Measurements from ENCODE around the gene UTP15.

Gene UTP15

DNA sequence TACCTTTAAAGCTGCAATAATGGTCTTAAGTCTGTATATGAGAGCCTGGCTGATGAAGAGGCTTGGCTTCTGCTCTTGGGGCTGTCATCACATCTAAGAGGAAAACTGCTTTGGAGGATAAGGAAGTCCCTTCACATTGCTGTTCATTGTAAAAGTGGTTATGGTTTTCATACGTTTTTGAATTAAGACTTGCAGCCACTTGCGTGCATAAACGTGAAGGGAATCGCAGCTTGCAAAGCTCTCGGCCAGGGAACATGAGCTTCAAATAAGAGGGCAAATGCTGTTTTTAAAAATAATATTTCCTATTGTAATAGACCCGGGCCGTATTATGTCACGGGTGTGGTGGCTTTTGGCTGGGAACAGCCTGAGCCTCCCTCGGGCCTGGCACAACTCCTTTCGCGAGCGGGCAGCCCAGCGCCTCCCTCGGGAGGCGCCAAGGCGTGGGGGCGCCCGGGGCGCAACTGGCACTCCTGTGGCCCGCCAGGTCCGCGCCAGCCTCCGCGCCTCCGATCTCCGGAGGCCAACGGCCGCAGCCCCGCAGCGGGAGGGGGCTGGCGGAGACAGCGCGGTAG is 59.9 kb downstream of the UTP15 start:
- no peak for DNase-seq

DNA sequence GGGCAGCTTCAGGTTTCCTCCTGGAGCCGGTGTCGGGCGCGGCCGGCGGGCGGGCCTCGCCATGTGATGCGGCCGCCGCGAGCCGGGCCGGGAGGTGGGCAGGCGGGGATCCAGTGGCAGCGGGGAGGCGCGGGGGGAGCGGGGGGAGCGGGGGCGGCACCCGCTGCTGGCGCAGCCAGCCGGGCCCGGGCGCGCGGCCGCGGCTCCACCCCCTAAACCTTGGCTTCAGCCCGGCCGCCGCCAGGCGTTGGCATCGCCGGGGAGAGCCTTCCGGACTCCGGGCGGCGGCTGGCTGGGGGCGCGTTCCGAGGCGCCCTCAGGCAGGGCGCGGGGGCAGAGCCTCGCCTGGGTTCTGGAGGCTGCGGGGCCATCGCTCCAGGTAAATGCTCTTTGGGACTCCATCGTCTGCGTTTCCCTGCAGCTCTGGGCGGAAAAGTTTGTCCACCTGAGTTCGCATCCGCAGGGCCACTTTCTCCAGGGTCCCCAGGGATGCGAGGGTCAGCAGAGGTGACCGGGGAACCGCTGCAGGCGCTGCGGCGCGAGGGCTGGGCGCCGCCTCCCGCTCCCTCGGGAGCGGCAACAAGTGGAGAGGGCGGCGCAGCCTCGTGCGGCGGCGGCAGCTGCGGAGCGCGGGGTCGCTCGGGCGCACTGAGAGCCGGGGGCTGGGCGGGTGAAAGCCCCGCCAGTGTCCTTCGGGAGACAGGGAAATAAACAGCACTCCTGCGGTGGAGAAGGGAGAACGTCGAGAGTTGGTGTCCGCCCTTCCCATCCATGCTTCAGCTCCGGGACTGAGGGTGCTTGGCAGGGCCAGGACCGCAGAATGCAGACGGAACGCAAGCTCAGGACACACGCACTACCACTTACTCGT is 60.6 kb downstream of the UTP15 start, which contains the start of gene ARHGEF28:
TSS of gene ARHGEF28 (plus strand) at position 253 of the 868 bp plus-strand sequence. CDS start 58,656 bp downstream, outside the sequence.
- DNase-seq, result peak in 1 of 2 donors; percentile 42

DNA sequence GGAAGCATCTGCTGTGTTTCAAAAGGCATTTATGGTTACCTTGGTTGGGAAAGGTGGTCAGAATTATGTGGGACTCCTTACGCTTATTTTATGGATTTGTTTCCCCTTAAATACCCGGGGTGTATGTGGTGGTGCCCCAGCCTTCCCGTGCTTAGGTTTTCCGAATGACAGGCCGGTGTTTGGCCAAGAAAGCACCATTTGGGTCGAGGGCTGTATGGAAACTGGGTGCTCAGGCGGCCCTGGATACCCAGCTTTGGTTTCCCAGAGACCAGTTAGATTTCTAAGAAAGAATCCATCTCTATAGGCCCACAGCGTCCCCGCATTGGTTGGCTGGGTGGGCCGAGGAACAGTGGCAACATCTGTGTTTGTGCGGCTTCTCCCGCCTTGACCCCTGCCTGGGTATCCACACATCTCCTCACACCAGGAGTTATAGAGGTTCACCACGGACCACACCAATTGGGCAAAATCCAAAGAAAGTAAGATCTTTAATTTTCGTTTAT is 61.3 kb downstream of the UTP15 start:
- DNase-seq, result no peak

DNA sequence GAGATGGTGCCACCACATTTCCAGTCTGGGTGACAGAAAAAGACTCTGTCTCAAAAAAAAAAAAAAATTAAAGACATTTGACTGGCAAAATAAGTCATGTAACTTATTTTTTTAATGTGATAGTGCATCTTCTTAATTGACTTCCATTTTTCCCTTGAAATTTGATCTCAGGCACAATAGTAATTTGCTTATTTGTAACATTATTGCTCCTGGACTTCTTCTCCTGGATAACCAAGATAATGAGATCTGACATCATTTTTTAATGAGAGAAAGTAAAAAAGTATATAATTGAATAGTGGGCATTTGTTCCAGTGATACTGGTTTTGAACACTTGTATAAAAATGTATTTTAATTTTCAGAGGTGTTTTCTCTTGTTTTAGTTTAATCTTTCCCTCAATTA is 63.9 kb downstream of the UTP15 start:
- no peak for DNase-seq

DNA sequence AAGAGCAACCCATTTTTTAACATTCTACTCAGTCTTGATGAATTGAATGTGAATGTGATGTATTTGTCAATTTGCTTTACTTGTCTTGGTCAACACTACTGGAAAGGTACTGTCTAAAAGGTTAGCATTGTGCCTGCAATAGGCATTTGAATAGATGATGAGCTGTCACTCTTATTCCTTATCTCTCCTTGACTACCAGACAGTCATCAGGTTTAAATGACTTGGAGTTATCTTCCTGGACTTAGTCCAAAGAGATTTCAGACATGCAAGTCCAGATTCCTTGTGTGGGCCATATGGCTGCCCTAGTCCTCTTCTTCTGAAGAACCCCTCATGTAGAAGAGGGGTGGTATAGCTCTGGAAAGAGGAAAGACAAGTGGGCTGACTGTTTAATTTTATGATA is 65.2 kb downstream of the UTP15 start:
- DNase-seq, result no peak

DNA sequence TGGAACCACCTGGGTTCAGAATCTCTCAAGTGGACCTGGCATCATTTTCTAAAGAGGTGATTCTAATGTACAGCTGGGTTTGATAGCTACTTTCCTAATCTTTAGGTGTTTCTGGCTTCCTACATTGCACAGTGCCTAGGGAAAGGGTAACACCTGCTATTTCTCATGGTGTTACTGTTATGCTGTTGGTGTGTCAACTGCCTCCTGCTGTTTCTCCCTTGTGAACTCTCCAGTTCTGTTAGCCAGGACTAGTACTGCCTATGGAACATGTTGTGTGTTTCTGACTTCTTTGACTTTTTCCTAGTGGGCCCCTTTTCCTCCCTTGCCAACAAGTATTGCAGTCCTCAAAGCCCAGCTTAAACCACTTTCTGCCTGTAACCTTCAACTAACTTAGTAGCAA is 66.0 kb downstream of the UTP15 start:
- no peak for DNase-seq
